CD14-positive monocyte (primary cell): Measurements from ENCODE around the gene PMEPA1. TPM values are rescaled to one million over a fixed set of nuclear protein-coding genes. Genes with fewer than 3 reads are reported as not detected.

Experiments used
- DNase-seq, 3 donors: peaks; one replicate each; pipeline ENCODE4 v3.0.0-alpha.2; 2011 to 2022
- H2AFZ ChIP-seq: 2 replicates; pipeline ENCODE4 v1.6.0; 2012; ENCODE audit warnings: mild to moderate bottlenecking, low read depth, low read length, inconsistent platforms; ENCODE audit not compliant: insufficient read depth, poor library complexity, severe bottlenecking
- H3K27ac ChIP-seq, 2 donors: 1 replicate in 1 of 2; 2 replicates in 1 of 2; pipeline ENCODE4 v1.5.1; 2012 to 2013; ENCODE audit warnings: low read length in 2 of 2, control low read depth in 1 of 2, inconsistent platforms in 1 of 2, low read depth in 1 of 2, mild to moderate bottlenecking in 1 of 2
- H3K27me3 ChIP-seq, 2 donors: one replicate each; pipeline versions ENCODE4 v1.6.0 to v1.6.1; 2011 to 2013; ENCODE audit warnings: low read length in 2 of 2; ENCODE audit not compliant: control insufficient read depth in 2 of 2, insufficient read depth in 2 of 2
- H3K36me3 ChIP-seq, 2 donors: replicated peaks in 1 of 2; 1 replicate in 1 of 2; 2 replicates in 1 of 2; pipeline versions ENCODE4 v1.5.1 to v1.6.1; 2012 to 2013; ENCODE audit warnings: low read length in 2 of 2, control low read depth in 1 of 2, inconsistent platforms in 1 of 2, mild to moderate bottlenecking in 1 of 2; ENCODE audit not compliant: insufficient read depth in 2 of 2, control insufficient read depth in 1 of 2
- H3K4me1 ChIP-seq, 2 donors: 1 replicate in 1 of 2; 2 replicates in 1 of 2; pipeline versions ENCODE4 v1.5.1 to v1.6.1; 2012 to 2013; ENCODE audit warnings: low read length in 2 of 2, control low read depth in 1 of 2, inconsistent platforms in 1 of 2, mild to moderate bottlenecking in 1 of 2, moderate library complexity in 1 of 2; ENCODE audit not compliant: insufficient read depth in 2 of 2, control insufficient read depth in 1 of 2
- H3K4me2 ChIP-seq: replicated peaks from 2 replicates; pipeline ENCODE3; 2012; ENCODE audit warnings: low read length, moderate library complexity, mild to moderate bottlenecking; ENCODE audit not compliant: poor library complexity, severe bottlenecking; ENCODE audit errors: extremely low read depth
- H3K4me3 ChIP-seq, 3 experiments: fragments of 200-600 bp in 1 of 3; sonication (generic) in 1 of 3; replicated peaks in 1 of 3; 1 replicate in 2 of 3; 2 replicates in 1 of 3; pipeline ENCODE4 v1.5.1; 2011 to 2013; ENCODE audit warnings: low read length in 3 of 3, mild to moderate bottlenecking in 3 of 3, control low read depth in 2 of 3, low read depth in 2 of 3, inconsistent platforms in 1 of 3, moderate library complexity in 1 of 3
- H3K79me2 ChIP-seq: 2 replicates; pipeline ENCODE4 v1.6.0; 2012; ENCODE audit warnings: mild to moderate bottlenecking, control low read depth, inconsistent platforms, low read length, moderate library complexity; ENCODE audit not compliant: insufficient read depth
- H3K9ac ChIP-seq: 2 replicates; pipeline ENCODE4 v1.6.0; 2017; ENCODE audit warnings: low read length, mild to moderate bottlenecking; ENCODE audit not compliant: insufficient read depth, poor library complexity, severe bottlenecking
- H3K9me3 ChIP-seq, 2 donors: replicated peaks in 1 of 2; 1 replicate in 1 of 2; 2 replicates in 1 of 2; pipeline versions ENCODE4 v1.5.1 to v1.6.1; 2012 to 2013; ENCODE audit warnings: low read length in 2 of 2, control low read depth in 1 of 2; ENCODE audit not compliant: control insufficient read depth in 1 of 2, insufficient read depth in 1 of 2
- H4K20me1 ChIP-seq: 2 replicates; pipeline ENCODE4 v1.6.0; 2012; ENCODE audit warnings: mild to moderate bottlenecking, low read length, control low read depth, moderate library complexity; ENCODE audit not compliant: insufficient read depth
- H3K27ac Mint-ChIP-seq, 7 donors: one replicate each; pipeline ENCODE4 v1.8.0; 2020; ENCODE audit warnings: mild to moderate bottlenecking in 7 of 7, mixed read lengths in 7 of 7, moderate library complexity in 6 of 7, inconsistent platforms in 2 of 7
- H3K27me3 Mint-ChIP-seq, 3 donors: one replicate each; pipeline ENCODE4 v1.8.0; 2021 to 2022; ENCODE audit warnings: low read depth in 3 of 3, mild to moderate bottlenecking in 3 of 3, mixed read lengths in 3 of 3, moderate library complexity in 3 of 3, inconsistent platforms in 1 of 3
- H3K36me3 Mint-ChIP-seq, 2 donors: one replicate each; pipeline ENCODE4 v1.8.0; 2020; ENCODE audit warnings: mixed read lengths in 2 of 2, inconsistent platforms in 1 of 2, mild to moderate bottlenecking in 1 of 2
- H3K4me1 Mint-ChIP-seq: one replicate; pipeline ENCODE4 v1.8.0; 2020; ENCODE audit warnings: mild to moderate bottlenecking, mixed read lengths
- H3K4me3 Mint-ChIP-seq, 2 donors: one replicate each; pipeline ENCODE4 v1.8.0; 2020; ENCODE audit warnings: mild to moderate bottlenecking in 2 of 2, mixed read lengths in 2 of 2, moderate library complexity in 1 of 2
- H3K9me3 Mint-ChIP-seq, 7 donors: one replicate each; pipeline ENCODE4 v1.8.0; 2020 to 2022; ENCODE audit warnings: mixed read lengths in 7 of 7, mild to moderate bottlenecking in 6 of 7, moderate library complexity in 6 of 7, inconsistent platforms in 2 of 7
- WGBS: methylation state at CpG from one replicate; pipeline ENCODE4 v1.1.5; 2013; ENCODE audit warnings: missing lambda C conversion rate; ENCODE audit not compliant: insufficient coverage; 5-methylcytosine and 5-hydroxymethylcytosine counted together
- intact Hi-C, 2 donors: fragments of 100-400 bp; cut with micrococcal nuclease; formaldehyde crosslinking; loops; one replicate each; pipeline versions ENCODE4 v1.15.0 to v1.15.1; 2023
- polyA plus RNA-seq, 3 donors: library from polyadenylated mRNA; depleted of rRNA in 1 of 3; unstranded in 2 of 3; stranded (reverse) in 1 of 3; fragments of 300-500 nt in 2 of 3; fragments of >200 nt in 1 of 3; fragmentation: Illumina TruSeq in 2 of 3; gene quantifications; 1 replicate in 2 of 3; 2 replicates in 1 of 3; pipeline ENCODE4 v1.2.3, GENCODE V29; 2012 to 2021
- TF ChIP-seq, protein P1 (sequence below): fragments of 200-600 bp; IDR thresholded peaks from one replicate; pipeline ENCODE4 v1.8.0; 2022; ENCODE audit warnings: antibody characterized with exemption, mild to moderate bottlenecking

PMEPA1 gene
- polyA plus RNA-seq, 3 donors = 0.12 to 0.73 (median 0.59) TPM

DNA sequence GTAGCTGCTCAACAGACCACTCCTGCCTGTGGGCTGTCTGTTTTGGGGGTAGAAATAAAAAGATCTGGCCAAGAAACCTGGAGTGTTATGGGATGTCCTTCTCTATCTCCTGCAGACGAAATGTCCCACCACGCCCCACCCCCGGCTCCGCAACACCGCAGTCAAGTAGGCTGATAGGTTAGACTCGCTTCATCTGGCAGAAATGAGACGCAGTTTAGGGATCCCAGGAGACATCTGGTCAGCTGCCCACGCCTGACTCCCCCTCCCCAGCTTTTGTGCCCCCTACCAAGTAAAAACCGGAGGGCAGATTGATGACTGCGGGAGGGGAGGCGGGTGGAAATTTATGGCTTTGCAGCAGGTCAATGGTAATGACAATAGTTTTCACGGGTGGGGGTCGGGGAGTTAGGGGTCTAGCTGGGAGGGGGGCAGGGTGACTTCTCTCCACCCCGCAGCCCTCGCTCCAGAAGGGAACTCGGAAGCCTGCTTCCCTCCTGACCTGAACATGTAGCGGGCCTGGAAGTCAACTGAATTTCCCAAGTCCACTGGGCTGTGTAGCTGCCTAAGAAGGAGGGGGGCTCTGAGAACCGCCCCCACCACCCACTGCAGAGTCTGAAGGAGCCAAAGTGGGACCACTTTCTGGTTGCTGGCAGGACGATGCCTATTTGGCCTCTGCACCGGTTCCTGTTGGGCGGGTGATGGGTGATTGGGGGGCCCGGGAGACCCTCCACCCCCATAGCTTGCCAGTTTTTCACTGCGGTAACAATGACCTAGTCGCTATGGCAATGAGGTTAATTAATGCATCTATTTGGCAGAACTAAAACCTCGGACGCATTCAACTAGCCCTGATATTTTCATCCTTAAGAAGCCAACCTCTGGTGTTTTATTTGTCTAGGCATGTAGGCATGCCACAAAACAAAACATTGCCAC lies 25.7 kb downstream of the PMEPA1 start:
- no peak overlapping the region for H3K9ac ChIP-seq
- no peaks in the 10 kb centered on the region for H3K36me3 ChIP-seq
- no peak overlapping the region for H2AFZ ChIP-seq
- peaks cover 0 to 8% of the 10 kb centered on the region in 2 donors for H3K27me3 ChIP-seq
- no peaks in the 10 kb centered on the region for H3K9me3 ChIP-seq
- Mint-ChIP-seq H3K9me3 (peaks cover 0 to 3% (median 0%) of the 10 kb centered on the region in 7 donors), H3K4me3 (no peak overlapping the region), H3K27me3 (peaks cover 9 to 20% (median 12%) of the 10 kb centered on the region in 3 donors), H3K36me3 (no peaks in the 10 kb centered on the region), H3K27ac (no peak overlapping the region), H3K4me1 (peaks cover 3% of the 10 kb centered on the region)
- TF ChIP-seq, protein P1, sequence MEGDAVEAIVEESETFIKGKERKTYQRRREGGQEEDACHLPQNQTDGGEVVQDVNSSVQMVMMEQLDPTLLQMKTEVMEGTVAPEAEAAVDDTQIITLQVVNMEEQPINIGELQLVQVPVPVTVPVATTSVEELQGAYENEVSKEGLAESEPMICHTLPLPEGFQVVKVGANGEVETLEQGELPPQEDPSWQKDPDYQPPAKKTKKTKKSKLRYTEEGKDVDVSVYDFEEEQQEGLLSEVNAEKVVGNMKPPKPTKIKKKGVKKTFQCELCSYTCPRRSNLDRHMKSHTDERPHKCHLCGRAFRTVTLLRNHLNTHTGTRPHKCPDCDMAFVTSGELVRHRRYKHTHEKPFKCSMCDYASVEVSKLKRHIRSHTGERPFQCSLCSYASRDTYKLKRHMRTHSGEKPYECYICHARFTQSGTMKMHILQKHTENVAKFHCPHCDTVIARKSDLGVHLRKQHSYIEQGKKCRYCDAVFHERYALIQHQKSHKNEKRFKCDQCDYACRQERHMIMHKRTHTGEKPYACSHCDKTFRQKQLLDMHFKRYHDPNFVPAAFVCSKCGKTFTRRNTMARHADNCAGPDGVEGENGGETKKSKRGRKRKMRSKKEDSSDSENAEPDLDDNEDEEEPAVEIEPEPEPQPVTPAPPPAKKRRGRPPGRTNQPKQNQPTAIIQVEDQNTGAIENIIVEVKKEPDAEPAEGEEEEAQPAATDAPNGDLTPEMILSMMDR = no peak
- 100% methylated on average over 2 of the region's 26 CpGs for WGBS
- intact Hi-C loops = no loop called here
- H3K4me2 ChIP-seq = no peak overlapping the region
- no peaks in the 10 kb centered on the region for H3K4me1 ChIP-seq
- no peak overlapping the region for H3K27ac ChIP-seq
- H3K79me2 ChIP-seq = no peaks in the 10 kb centered on the region
- no peak overlapping the region for H3K4me3 ChIP-seq
- no peaks in the 10 kb centered on the region for H4K20me1 ChIP-seq
- DNase-seq = no peak

DNA sequence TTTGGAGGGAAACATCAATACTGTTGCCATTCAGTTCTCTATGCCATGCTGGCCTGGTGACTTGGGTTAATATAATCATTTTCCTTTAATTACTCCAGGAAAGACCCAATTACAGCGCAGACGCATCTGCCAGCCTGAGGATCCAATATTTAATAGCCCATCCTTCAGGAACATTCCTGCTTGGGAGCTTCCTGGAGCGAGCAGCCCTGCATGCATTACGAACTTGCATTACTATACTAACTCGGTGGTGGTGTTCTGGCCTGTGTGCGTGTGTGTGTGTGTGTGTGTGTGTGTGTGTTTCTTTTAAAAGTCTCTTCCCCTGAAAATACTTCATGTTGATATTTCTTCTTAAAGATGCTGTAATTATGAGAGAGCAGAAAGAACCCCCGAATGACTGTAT lies 26.5 kb downstream of the PMEPA1 start:
- Histone ChIP-seq H3K27ac (no peak overlapping the region), H4K20me1 (no peaks in the 10 kb centered on the region), H3K79me2 (no peaks in the 10 kb centered on the region), H3K9ac (no peak overlapping the region), H3K4me3 (no peak overlapping the region), H3K9me3 (no peaks in the 10 kb centered on the region), H3K4me1 (no peaks in the 10 kb centered on the region), H3K36me3 (no peaks in the 10 kb centered on the region), H3K4me2 (no peak overlapping the region), H3K27me3 (peaks cover 0 to 15% of the 10 kb centered on the region in 2 donors), H2AFZ (no peak overlapping the region)
- intact Hi-C loops = no loop called here
- TF ChIP-seq, protein P1 = no peak
- Mint-ChIP-seq H3K36me3 (no peaks in the 10 kb centered on the region), H3K4me3 (no peak overlapping the region), H3K27me3 (peaks cover 15 to 27% (median 21%) of the 10 kb centered on the region in 3 donors), H3K27ac (no peak overlapping the region), H3K4me1 (peaks cover 3% of the 10 kb centered on the region), H3K9me3 (peaks cover 0 to 3% (median 0%) of the 10 kb centered on the region in 7 donors)
- no peak for DNase-seq
- WGBS = 93% methylated on average over 2 of the region's 7 CpGs
